NCI-H2107 (cell line): ENCODE measurements around the gene ZNF160.
"Not testable (repeated sequence)": the region's sequence is repeated elsewhere in the genome, so short reads cannot be mapped to it uniquely, and the experiment has no call there.

ENCODE experiments used
- DNase-seq: peaks from one replicate; lab custom pipeline; 2025; lab: John Stamatoyannopoulos, UW

ZNF160 gene

GRCh38 chr19:53092723-53093122 lies 10.5 kb downstream of the ZNF160 start:
- no peak for DNase-seq

- DNase-seq = no peak
These were observed 11.6 kb downstream of the ZNF160 start for GRCh38 chr19:53091413-53092254.

- no peak for DNase-seq
These were observed 15.1 kb downstream of the ZNF160 start for GRCh38 chr19:53088091-53088490.

GRCh38 chr19:53086949-53087348 lies 16.3 kb downstream of the ZNF160 start:
- DNase-seq = no peak

GRCh38 chr19:53085496-53085895 lies 17.7 kb downstream of the ZNF160 start:
- DNase-seq = no peak

GRCh38 chr19:53082929-53083328 lies 20.3 kb downstream of the ZNF160 start:
- no peak for DNase-seq

GRCh38 chr19:53079313-53079924 lies 23.8 kb downstream of the ZNF160 start:
- no peak for DNase-seq

GRCh38 chr19:53078668-53079067 lies 24.6 kb downstream of the ZNF160 start:
- no peak for DNase-seq

GRCh38 chr19:53076984-53077383 lies 26.2 kb downstream of the ZNF160 start:
- DNase-seq = no peak

GRCh38 chr19:53068834-53069233 lies 34.4 kb downstream of the ZNF160 start:
- no peak for DNase-seq

GRCh38 chr19:53068199-53068598 lies 35.0 kb downstream of the ZNF160 start:
- DNase-seq = no peak

GRCh38 chr19:53057904-53058580 lies 45.2 kb downstream of the ZNF160 start:
- DNase-seq = no peak

GRCh38 chr19:53055117-53055516 lies 48.1 kb downstream of the ZNF160 start:
- no peak for DNase-seq

- no peak for DNase-seq
These were observed 55.8 kb downstream of the ZNF160 start for GRCh38 chr19:53047379-53047778.

- DNase-seq = no peak
These were observed 57.7 kb downstream of the ZNF160 start for GRCh38 chr19:53045536-53045935.

- DNase-seq = no peak
These were observed 61.9 kb downstream of the ZNF160 start for GRCh38 chr19:53041366-53041765.

- no peak for DNase-seq
These were observed 65.8 kb downstream of the ZNF160 start for GRCh38 chr19:53037101-53038097.

- DNase-seq = no peak
These were observed 68.1 kb downstream of the ZNF160 start for GRCh38 chr19:53034948-53035675.

- DNase-seq = no peak
These were observed 69.2 kb downstream of the ZNF160 start for GRCh38 chr19:53034054-53034453.

- DNase-seq = not testable (repeated sequence)
These were observed 74.9 kb downstream of the ZNF160 start for GRCh38 chr19:53028306-53028705.

GRCh38 chr19:53019684-53020083 lies 83.5 kb downstream of the ZNF160 start:
- no peak for DNase-seq
